WTC11 (cell line): ENCODE results near the gene MEFV. TPM values are rescaled to one million over a fixed set of nuclear protein-coding genes. Genes with fewer than 3 reads are reported as not detected.

Experiments
- ATAC-seq: fragments of 200-7000 bp; cut with Tn5 transposase; 2 replicates; pipeline ENCODE4 v1.10.0; 2021; ENCODE audit warnings: mild to moderate bottlenecking, moderate library complexity
- CTCF ChIA-PET: fragments of 300-600 bp; sonication (Branson Sonifier 250); formaldehyde crosslinking; loops from one replicate; lab custom pipeline; 2021; ENCODE audit warnings: antibody characterized with exemption; lab: Charles Lee
- POLR2A ChIA-PET: fragments of 350-600 bp; sonication (Branson Sonifier 250); formaldehyde crosslinking; loops from one replicate; lab custom pipeline; 2021; ENCODE audit warnings: antibody characterized with exemption; lab: Charles Lee
- DNase-seq: peaks from one replicate; pipeline ENCODE4 v3.0.0; 2021; ENCODE audit warnings: low spot score
- H3K27ac Mint-ChIP-seq: 2 replicates; pipeline ENCODE4 v1.8.0; 2021; ENCODE audit warnings: mixed read lengths
- H3K27me3 Mint-ChIP-seq: 2 replicates; pipeline ENCODE4 v1.8.0; 2021; ENCODE audit warnings: low read depth, mild to moderate bottlenecking, moderate library complexity, mixed read lengths
- H3K36me3 Mint-ChIP-seq: 2 replicates; pipeline ENCODE4 v1.8.0; 2021; ENCODE audit warnings: mixed read lengths
- H3K4me1 Mint-ChIP-seq: 2 replicates; pipeline ENCODE4 v1.8.0; 2022; ENCODE audit warnings: mixed read lengths
- H3K4me3 Mint-ChIP-seq: 2 replicates; pipeline ENCODE4 v1.8.0; 2021; ENCODE audit warnings: mild to moderate bottlenecking, moderate library complexity, mixed read lengths
- H3K9me3 Mint-ChIP-seq: 2 replicates; pipeline ENCODE4 v1.8.0; 2021; ENCODE audit warnings: mixed read lengths
- ELF4 ChIP-seq: sonication (generic); formaldehyde crosslinking; IDR thresholded peaks from 2 replicates; pipeline ENCODE4 v1.8.1; 2022; ENCODE audit warnings: low read depth, mild to moderate bottlenecking, moderate library complexity, missing genetic modification reagents
- FOXJ3 ChIP-seq: sonication (generic); formaldehyde crosslinking; IDR thresholded peaks from 2 replicates; pipeline ENCODE4 v1.9.0; 2021; ENCODE audit warnings: missing genetic modification reagents, mild to moderate bottlenecking, borderline replicate concordance
- FOXK1 ChIP-seq: sonication (generic); formaldehyde crosslinking; IDR thresholded peaks from 2 replicates; pipeline ENCODE4 v1.8.0; 2022; ENCODE audit warnings: mild to moderate bottlenecking, moderate library complexity, missing genetic modification reagents
- IRF2 ChIP-seq: sonication (generic); formaldehyde crosslinking; IDR thresholded peaks from 2 replicates; pipeline ENCODE4 v1.8.0; 2022; ENCODE audit warnings: low read depth, missing genetic modification reagents, borderline replicate concordance
- JUN ChIP-seq: sonication (generic); formaldehyde crosslinking; IDR thresholded peaks from 2 replicates; pipeline ENCODE4 v1.8.0; 2023; ENCODE audit warnings: mild to moderate bottlenecking, missing genetic modification reagents
- KAT7 ChIP-seq: sonication (generic); formaldehyde crosslinking; IDR thresholded peaks from 2 replicates; pipeline ENCODE4 v1.8.1; 2023; ENCODE audit warnings: missing genetic modification reagents, mild to moderate bottlenecking, borderline replicate concordance
- NFE2L1 ChIP-seq: sonication (generic); formaldehyde crosslinking; IDR thresholded peaks from 2 replicates; pipeline ENCODE4 v1.8.1; 2023; ENCODE audit warnings: missing genetic modification reagents
- PRRX2 ChIP-seq: fragments of 250-450 bp; sonication (Bioruptor Pico); IDR thresholded peaks from 2 replicates; pipeline ENCODE4 v1.8.0; 2021; ENCODE audit warnings: mild to moderate bottlenecking
- TEAD1 ChIP-seq: sonication (generic); formaldehyde crosslinking; IDR thresholded peaks from 2 replicates; pipeline ENCODE4 v1.8.0; 2022; ENCODE audit warnings: mild to moderate bottlenecking, missing genetic modification reagents
- TEAD4 ChIP-seq: sonication (generic); formaldehyde crosslinking; IDR thresholded peaks from 2 replicates; pipeline ENCODE4 v1.8.0; 2022; ENCODE audit warnings: mild to moderate bottlenecking, missing genetic modification reagents
- ZBTB21 ChIP-seq: sonication (generic); formaldehyde crosslinking; IDR thresholded peaks from 2 replicates; pipeline ENCODE4 v1.8.1; 2023; ENCODE audit warnings: mild to moderate bottlenecking, missing genetic modification reagents, borderline replicate concordance
- ZNF219 ChIP-seq: sonication (generic); formaldehyde crosslinking; IDR thresholded peaks from 2 replicates; pipeline ENCODE4 v1.8.0; 2023; ENCODE audit warnings: missing genetic modification reagents, mild to moderate bottlenecking, borderline replicate concordance
- ZNF263 ChIP-seq: sonication (generic); formaldehyde crosslinking; IDR thresholded peaks from 2 replicates; pipeline ENCODE4 v1.8.1; 2022; ENCODE audit warnings: low read depth, mild to moderate bottlenecking, moderate library complexity, missing genetic modification reagents
- ZNF317 ChIP-seq: sonication (generic); formaldehyde crosslinking; IDR thresholded peaks from 2 replicates; pipeline ENCODE4 v1.8.1; 2023; ENCODE audit warnings: low read depth, mild to moderate bottlenecking, moderate library complexity, missing genetic modification reagents, borderline replicate concordance
- ZNF416 ChIP-seq: fragments of 250-450 bp; sonication (Bioruptor Pico); IDR thresholded peaks from 2 replicates; pipeline ENCODE4 v1.9.0; 2021; ENCODE audit warnings: mild to moderate bottlenecking, inconsistent platforms
- ZNF423 ChIP-seq: fragments of 250-450 bp; sonication (Bioruptor Pico); IDR thresholded peaks from 2 replicates; pipeline ENCODE4 v2.1.2; 2022; ENCODE audit warnings: mild to moderate bottlenecking, moderate library complexity
- ZNF671 ChIP-seq: fragments of 250-450 bp; sonication (Bioruptor Pico); IDR thresholded peaks from 2 replicates; pipeline ENCODE4 v1.8.0; 2021; ENCODE audit warnings: mild to moderate bottlenecking
- total RNA-seq: library from RNA; stranded (reverse); gene quantifications from 3 replicates; pipeline ENCODE4 v1.2.3, GENCODE V29; 2021
- TF ChIP-seq, protein P1 (sequence below): sonication (generic); formaldehyde crosslinking; IDR thresholded peaks from 2 replicates; pipeline ENCODE4 v1.8.0; 2022; ENCODE audit warnings: mild to moderate bottlenecking, missing genetic modification reagents
- TF ChIP-seq, protein P2 (sequence below): sonication (generic); formaldehyde crosslinking; IDR thresholded peaks from 2 replicates; pipeline ENCODE4 v1.8.1; 2022; ENCODE audit warnings: mild to moderate bottlenecking, moderate library complexity, missing genetic modification reagents
- TF ChIP-seq, protein P3 (sequence below): sonication (generic); formaldehyde crosslinking; IDR thresholded peaks from 2 replicates; pipeline ENCODE4 v1.8.1; 2023; ENCODE audit warnings: mild to moderate bottlenecking, missing genetic modification reagents
- TF ChIP-seq, protein P4 (sequence below): sonication (generic); formaldehyde crosslinking; IDR thresholded peaks from 2 replicates; pipeline ENCODE4 v1.8.0; 2022; ENCODE audit warnings: missing genetic modification reagents
- TF ChIP-seq, protein P5 (sequence below): sonication (generic); formaldehyde crosslinking; IDR thresholded peaks from 2 replicates; pipeline ENCODE4 v1.8.0; 2023; ENCODE audit warnings: missing genetic modification reagents
- TF ChIP-seq, protein P6 (sequence below): sonication (generic); formaldehyde crosslinking; IDR thresholded peaks from 2 replicates; pipeline ENCODE4 v1.8.1; 2022; ENCODE audit warnings: mild to moderate bottlenecking, missing genetic modification reagents, moderate library complexity, borderline replicate concordance
- TF ChIP-seq, protein P7 (sequence below): sonication (generic); formaldehyde crosslinking; conservative IDR thresholded peaks from 2 replicates; pipeline ENCODE4 v1.8.1; 2023; ENCODE audit warnings: mild to moderate bottlenecking, low read depth, missing genetic modification reagents, moderate library complexity
- TF ChIP-seq, protein P8 (sequence below): sonication (generic); formaldehyde crosslinking; IDR thresholded peaks from 2 replicates; pipeline ENCODE4 v1.8.0; 2022; ENCODE audit warnings: mild to moderate bottlenecking, missing genetic modification reagents

Gene MEFV
- total RNA-seq, 1 experiment from 2014 or later: 0.09 TPM

DNA sequence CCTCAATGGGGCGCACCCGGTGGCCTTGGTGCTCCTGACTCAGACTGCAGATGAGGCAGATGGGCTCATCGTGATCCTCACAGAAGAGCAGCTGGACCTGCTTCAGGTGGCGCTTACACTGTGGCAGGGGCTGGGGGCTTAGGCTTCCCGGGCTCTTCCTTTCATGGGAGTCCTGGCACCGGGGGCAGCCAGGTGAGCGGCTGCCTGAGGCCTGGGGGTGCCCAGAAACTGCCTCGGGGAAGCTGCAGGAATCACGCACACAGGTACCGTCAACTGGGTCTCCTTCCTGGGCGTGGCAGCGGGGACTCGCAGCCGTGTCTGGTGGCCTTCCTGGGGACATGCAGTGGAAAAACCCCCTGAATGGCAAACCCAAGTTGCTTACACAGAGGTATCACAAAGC lies 7.0 kb downstream of the MEFV start (continued):
- no peak for TF ChIP-seq TEAD4 (CRISPR knock-in tag)
- TF ChIP-seq, all 79 proteins: peak for 0

DNA sequence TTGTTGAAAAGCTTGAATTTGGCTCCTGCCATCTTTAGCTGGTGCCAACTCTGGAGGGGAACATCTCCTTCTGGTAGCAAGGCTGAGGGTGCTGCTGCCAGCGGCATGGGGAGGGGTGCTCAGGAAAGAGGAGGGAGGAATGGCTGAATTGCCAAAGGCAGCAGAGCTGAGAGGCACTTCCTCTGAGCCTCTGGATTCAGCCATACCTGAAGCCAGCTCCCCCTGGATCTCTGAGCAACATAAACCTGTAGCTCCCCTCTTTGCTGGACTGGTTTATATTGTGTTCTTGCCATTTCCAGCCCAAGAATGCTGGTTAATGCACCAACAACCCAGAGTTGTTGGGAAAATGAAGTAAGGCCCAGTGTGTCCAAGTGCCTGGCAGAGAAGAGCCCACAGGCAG lies 7.4 kb downstream of the MEFV start:
- H3K27me3 Mint-ChIP-seq: peaks cover 55% of the 10 kb centered on the region

DNA sequence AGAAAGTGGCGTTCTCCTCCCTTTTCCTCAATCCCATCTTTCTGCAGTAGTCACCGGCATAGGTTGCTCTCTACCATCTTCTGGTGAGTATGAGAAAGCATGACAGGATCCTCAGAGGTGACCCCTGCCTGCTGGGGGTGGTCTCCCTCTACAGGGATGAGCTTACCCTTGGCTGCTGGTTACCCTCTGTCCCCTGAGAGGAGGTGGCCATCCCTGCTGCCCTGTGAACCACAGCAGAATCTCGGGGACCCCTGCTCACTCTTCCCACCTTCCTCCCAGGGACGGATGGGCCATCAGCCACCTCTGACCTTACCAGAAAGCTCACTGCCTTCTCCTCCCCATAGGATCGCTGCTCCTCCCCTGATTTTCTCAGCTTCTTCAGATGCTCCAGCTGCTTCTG lies 7.8 kb downstream of the MEFV start:
- no peak for DNase-seq
- ATAC-seq: no peak
- TF ChIP-seq NFE2L1 (CRISPR knock-in tag): no peak
- TF ChIP-seq, protein P1, sequence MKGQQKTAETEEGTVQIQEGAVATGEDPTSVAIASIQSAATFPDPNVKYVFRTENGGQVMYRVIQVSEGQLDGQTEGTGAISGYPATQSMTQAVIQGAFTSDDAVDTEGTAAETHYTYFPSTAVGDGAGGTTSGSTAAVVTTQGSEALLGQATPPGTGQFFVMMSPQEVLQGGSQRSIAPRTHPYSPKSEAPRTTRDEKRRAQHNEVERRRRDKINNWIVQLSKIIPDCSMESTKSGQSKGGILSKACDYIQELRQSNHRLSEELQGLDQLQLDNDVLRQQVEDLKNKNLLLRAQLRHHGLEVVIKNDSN (CRISPR knock-in tag): no peak
- TF ChIP-seq ZNF219 (CRISPR knock-in tag): no peak
- TF ChIP-seq ZNF317 (CRISPR knock-in tag): no peak
- TF ChIP-seq ZNF263 (CRISPR knock-in tag): no peak
- TF ChIP-seq, protein P2, sequence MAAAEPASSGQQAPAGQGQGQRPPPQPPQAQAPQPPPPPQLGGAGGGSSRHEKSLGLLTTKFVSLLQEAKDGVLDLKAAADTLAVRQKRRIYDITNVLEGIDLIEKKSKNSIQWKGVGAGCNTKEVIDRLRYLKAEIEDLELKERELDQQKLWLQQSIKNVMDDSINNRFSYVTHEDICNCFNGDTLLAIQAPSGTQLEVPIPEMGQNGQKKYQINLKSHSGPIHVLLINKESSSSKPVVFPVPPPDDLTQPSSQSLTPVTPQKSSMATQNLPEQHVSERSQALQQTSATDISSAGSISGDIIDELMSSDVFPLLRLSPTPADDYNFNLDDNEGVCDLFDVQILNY: no peak
- TF ChIP-seq, protein P3, sequence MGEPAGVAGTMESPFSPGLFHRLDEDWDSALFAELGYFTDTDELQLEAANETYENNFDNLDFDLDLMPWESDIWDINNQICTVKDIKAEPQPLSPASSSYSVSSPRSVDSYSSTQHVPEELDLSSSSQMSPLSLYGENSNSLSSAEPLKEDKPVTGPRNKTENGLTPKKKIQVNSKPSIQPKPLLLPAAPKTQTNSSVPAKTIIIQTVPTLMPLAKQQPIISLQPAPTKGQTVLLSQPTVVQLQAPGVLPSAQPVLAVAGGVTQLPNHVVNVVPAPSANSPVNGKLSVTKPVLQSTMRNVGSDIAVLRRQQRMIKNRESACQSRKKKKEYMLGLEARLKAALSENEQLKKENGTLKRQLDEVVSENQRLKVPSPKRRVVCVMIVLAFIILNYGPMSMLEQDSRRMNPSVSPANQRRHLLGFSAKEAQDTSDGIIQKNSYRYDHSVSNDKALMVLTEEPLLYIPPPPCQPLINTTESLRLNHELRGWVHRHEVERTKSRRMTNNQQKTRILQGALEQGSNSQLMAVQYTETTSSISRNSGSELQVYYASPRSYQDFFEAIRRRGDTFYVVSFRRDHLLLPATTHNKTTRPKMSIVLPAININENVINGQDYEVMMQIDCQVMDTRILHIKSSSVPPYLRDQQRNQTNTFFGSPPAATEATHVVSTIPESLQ: no peak
- TF ChIP-seq, protein P4, sequence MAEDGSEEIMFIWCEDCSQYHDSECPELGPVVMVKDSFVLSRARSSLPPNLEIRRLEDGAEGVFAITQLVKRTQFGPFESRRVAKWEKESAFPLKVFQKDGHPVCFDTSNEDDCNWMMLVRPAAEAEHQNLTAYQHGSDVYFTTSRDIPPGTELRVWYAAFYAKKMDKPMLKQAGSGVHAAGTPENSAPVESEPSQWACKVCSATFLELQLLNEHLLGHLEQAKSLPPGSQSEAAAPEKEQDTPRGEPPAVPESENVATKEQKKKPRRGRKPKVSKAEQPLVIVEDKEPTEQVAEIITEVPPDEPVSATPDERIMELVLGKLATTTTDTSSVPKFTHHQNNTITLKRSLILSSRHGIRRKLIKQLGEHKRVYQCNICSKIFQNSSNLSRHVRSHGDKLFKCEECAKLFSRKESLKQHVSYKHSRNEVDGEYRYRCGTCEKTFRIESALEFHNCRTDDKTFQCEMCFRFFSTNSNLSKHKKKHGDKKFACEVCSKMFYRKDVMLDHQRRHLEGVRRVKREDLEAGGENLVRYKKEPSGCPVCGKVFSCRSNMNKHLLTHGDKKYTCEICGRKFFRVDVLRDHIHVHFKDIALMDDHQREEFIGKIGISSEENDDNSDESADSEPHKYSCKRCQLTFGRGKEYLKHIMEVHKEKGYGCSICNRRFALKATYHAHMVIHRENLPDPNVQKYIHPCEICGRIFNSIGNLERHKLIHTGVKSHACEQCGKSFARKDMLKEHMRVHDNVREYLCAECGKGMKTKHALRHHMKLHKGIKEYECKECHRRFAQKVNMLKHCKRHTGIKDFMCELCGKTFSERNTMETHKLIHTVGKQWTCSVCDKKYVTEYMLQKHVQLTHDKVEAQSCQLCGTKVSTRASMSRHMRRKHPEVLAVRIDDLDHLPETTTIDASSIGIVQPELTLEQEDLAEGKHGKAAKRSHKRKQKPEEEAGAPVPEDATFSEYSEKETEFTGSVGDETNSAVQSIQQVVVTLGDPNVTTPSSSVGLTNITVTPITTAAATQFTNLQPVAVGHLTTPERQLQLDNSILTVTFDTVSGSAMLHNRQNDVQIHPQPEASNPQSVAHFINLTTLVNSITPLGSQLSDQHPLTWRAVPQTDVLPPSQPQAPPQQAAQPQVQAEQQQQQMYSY (CRISPR knock-in tag): no peak
- no peak for TF ChIP-seq ZNF671
- TF ChIP-seq TEAD4 (CRISPR knock-in tag): no peak
- TF ChIP-seq, all 79 proteins: peak for 0
- H3K4me1 Mint-ChIP-seq: no peaks in the 10 kb centered on the region
- H3K27me3 Mint-ChIP-seq: peaks cover 53% of the 10 kb centered on the region
- peaks cover 3% of the 10 kb centered on the region; the same call in 1 of the 2 replicates for H3K36me3 Mint-ChIP-seq
- H3K27ac Mint-ChIP-seq: no peak overlapping the region
- H3K4me3 Mint-ChIP-seq: no peak overlapping the region
- ChIA-PET CTCF (interaction anchor here (1.5 kb wide), 1 partner anchor 16 kb away, joined by 3 read pairs; no protein-coding TSS in a partner anchor), POLR2A (no interaction called here)
- H3K9me3 Mint-ChIP-seq: peaks cover 32% of the 10 kb centered on the region

More for the DNA sequence above, 7.4 kb downstream of the MEFV start:
- ChIA-PET POLR2A (no interaction called here), CTCF (interaction anchor here (1.5 kb wide), 1 partner anchor 16 kb away, joined by 3 read pairs; no protein-coding TSS in a partner anchor)
- H3K9me3 Mint-ChIP-seq: peaks cover 29% of the 10 kb centered on the region
- no peaks in the 10 kb centered on the region for H3K4me1 Mint-ChIP-seq
- DNase-seq (no peak), ATAC-seq (no peak)
- no peak overlapping the region for H3K27ac Mint-ChIP-seq
- no peak overlapping the region for H3K4me3 Mint-ChIP-seq
- H3K36me3 Mint-ChIP-seq: peaks cover 2% of the 10 kb centered on the region; the same call in 1 of the 2 replicates
- TF ChIP-seq JUN: no peak
- TF ChIP-seq, protein P5, sequence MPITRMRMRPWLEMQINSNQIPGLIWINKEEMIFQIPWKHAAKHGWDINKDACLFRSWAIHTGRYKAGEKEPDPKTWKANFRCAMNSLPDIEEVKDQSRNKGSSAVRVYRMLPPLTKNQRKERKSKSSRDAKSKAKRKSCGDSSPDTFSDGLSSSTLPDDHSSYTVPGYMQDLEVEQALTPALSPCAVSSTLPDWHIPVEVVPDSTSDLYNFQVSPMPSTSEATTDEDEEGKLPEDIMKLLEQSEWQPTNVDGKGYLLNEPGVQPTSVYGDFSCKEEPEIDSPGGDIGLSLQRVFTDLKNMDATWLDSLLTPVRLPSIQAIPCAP (CRISPR knock-in tag): no peak
- TF ChIP-seq FOXJ3 (CRISPR knock-in tag): no peak
- TF ChIP-seq KAT7 (CRISPR knock-in tag): no peak
- no peak for TF ChIP-seq IRF2 (CRISPR knock-in tag)
- TF ChIP-seq ZNF416: no peak
- no peak for TF ChIP-seq ZNF317 (CRISPR knock-in tag)
- TF ChIP-seq PRRX2 (CRISPR knock-in tag): no peak
- no peak for TF ChIP-seq TEAD4 (CRISPR knock-in tag)
- no peak for TF ChIP-seq ZNF423
- TF ChIP-seq, protein P6, sequence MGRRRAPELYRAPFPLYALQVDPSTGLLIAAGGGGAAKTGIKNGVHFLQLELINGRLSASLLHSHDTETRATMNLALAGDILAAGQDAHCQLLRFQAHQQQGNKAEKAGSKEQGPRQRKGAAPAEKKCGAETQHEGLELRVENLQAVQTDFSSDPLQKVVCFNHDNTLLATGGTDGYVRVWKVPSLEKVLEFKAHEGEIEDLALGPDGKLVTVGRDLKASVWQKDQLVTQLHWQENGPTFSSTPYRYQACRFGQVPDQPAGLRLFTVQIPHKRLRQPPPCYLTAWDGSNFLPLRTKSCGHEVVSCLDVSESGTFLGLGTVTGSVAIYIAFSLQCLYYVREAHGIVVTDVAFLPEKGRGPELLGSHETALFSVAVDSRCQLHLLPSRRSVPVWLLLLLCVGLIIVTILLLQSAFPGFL (CRISPR knock-in tag): no peak
- TF ChIP-seq, protein P7, sequence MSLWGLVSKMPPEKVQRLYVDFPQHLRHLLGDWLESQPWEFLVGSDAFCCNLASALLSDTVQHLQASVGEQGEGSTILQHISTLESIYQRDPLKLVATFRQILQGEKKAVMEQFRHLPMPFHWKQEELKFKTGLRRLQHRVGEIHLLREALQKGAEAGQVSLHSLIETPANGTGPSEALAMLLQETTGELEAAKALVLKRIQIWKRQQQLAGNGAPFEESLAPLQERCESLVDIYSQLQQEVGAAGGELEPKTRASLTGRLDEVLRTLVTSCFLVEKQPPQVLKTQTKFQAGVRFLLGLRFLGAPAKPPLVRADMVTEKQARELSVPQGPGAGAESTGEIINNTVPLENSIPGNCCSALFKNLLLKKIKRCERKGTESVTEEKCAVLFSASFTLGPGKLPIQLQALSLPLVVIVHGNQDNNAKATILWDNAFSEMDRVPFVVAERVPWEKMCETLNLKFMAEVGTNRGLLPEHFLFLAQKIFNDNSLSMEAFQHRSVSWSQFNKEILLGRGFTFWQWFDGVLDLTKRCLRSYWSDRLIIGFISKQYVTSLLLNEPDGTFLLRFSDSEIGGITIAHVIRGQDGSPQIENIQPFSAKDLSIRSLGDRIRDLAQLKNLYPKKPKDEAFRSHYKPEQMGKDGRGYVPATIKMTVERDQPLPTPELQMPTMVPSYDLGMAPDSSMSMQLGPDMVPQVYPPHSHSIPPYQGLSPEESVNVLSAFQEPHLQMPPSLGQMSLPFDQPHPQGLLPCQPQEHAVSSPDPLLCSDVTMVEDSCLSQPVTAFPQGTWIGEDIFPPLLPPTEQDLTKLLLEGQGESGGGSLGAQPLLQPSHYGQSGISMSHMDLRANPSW (CRISPR knock-in tag): no peak
- TF ChIP-seq TEAD1 (CRISPR knock-in tag): no peak
- no peak for TF ChIP-seq FOXK1 (CRISPR knock-in tag)
- no peak for TF ChIP-seq ELF4 (CRISPR knock-in tag)
- no peak for TF ChIP-seq ZBTB21 (CRISPR knock-in tag)
- TF ChIP-seq, protein P8, sequence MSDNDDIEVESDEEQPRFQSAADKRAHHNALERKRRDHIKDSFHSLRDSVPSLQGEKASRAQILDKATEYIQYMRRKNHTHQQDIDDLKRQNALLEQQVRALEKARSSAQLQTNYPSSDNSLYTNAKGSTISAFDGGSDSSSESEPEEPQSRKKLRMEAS: no peak
- no peak for TF ChIP-seq ZNF671
